ENCODE data around the gene SEPTIN12. TPM values are rescaled to one million over a fixed set of nuclear protein-coding genes. Genes with fewer than 3 reads are reported as not detected.

SEPTIN12 gene
- total RNA-seq, 4 donors from 2014 or later: not detected

- peak within 1 kb of the TSS; percentile 60 to 73 for H3K27ac ChIP-seq
- intact Hi-C loops (cut with DNase I; ENCODE audit: low total_unique reads): no loop called here
- TF ChIP-seq, protein P1, sequence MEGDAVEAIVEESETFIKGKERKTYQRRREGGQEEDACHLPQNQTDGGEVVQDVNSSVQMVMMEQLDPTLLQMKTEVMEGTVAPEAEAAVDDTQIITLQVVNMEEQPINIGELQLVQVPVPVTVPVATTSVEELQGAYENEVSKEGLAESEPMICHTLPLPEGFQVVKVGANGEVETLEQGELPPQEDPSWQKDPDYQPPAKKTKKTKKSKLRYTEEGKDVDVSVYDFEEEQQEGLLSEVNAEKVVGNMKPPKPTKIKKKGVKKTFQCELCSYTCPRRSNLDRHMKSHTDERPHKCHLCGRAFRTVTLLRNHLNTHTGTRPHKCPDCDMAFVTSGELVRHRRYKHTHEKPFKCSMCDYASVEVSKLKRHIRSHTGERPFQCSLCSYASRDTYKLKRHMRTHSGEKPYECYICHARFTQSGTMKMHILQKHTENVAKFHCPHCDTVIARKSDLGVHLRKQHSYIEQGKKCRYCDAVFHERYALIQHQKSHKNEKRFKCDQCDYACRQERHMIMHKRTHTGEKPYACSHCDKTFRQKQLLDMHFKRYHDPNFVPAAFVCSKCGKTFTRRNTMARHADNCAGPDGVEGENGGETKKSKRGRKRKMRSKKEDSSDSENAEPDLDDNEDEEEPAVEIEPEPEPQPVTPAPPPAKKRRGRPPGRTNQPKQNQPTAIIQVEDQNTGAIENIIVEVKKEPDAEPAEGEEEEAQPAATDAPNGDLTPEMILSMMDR (IDR thresholded peaks at IDR 0.05): no peak
- peak in 1 of 2 donors; percentile 58 for TF ChIP-seq POLR2A (IDR thresholded peaks at IDR 0.05)
Observed at GRCh38 chr16:4734063-4734729, 53.9 kb downstream of the SEPTIN12 start, which contains the start of the genes ANKS3 and DNAAF8. ANKS3 (minus strand) TSS chr16:4734271; CDS start chr16:4730149, 4,122 bp downstream. DNAAF8 (plus strand) TSS chr16:4734537; CDS start chr16:4736515, 1,978 bp downstream.

GRCh38 chr16:4733747-4734062, 54.4 kb downstream of the SEPTIN12 start:
- H3K27me3 ChIP-seq: no peaks in the 10 kb centered on the region
- H3K36me3 ChIP-seq: no peaks in the 10 kb centered on the region
- no peaks in the 10 kb centered on the region for H3K9me3 ChIP-seq
- no peak for DNase-seq
- peaks cover 0 to 4% of the 10 kb centered on the region in 2 donors for H3K4me1 ChIP-seq
- intact Hi-C loops (cut with DNase I; ENCODE audit: low total_unique reads): no loop called here
- TF ChIP-seq, protein P1 (IDR thresholded peaks at IDR 0.05): no peak
- TF ChIP-seq POLR2A (IDR thresholded peaks at IDR 0.05): no peak
- H3K27ac ChIP-seq: peak overlapping the region in 1 of 2 donors; percentile 73
- peak overlapping the region; percentile 95 to 99 for H3K4me3 ChIP-seq

More at GRCh38 chr16:4734063-4734729, 53.9 kb downstream of the SEPTIN12 start, which contains the start of the genes ANKS3 and DNAAF8:
- Histone ChIP-seq H3K4me1 (peaks cover 0 to 4% of the 10 kb centered on the region in 2 donors), H3K36me3 (no peaks in the 10 kb centered on the region), H3K4me3 (peak within 1 kb of the TSS; percentile 95 to 99), H3K9me3 (no peaks in the 10 kb centered on the region), H3K27me3 (no peaks in the 10 kb centered on the region)
- peak; percentile 93 to 95 for DNase-seq

DNA sequence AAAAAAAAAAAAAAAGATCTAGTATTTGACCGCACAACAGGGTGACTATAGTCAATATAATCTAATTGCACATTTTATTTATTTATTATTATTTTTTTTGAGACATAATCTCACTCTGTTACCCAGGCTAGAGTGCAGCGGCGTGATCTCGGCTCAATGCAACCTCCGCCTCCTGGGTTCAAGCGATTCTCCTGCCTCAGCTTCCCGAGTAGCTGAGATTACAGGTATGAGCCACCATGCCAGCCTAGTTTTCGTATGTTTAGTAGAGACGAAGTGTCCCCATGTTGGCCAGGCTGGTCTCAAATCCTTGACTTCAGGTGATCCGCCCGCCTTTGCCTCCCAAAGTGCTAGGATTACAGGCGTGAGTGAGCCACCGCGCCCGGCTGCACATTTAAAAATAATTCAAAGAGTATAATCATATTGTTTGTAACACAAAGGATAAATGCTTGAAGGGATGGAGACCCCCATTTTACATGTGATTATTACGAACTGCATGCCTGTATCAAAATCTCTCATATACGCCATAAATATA, 54.9 kb downstream of the SEPTIN12 start:
- intact Hi-C loops (cut with DNase I; ENCODE audit: low total_unique reads): no loop called here
- H3K27me3 ChIP-seq: no peaks in the 10 kb centered on the region
- no peaks in the 10 kb centered on the region for H3K9me3 ChIP-seq
- peaks cover 0 to 4% of the 10 kb centered on the region in 2 donors for H3K4me1 ChIP-seq
- DNase-seq: no peak
- TF ChIP-seq POLR2A (IDR thresholded peaks at IDR 0.05): no peak
- TF ChIP-seq, protein P1 (IDR thresholded peaks at IDR 0.05): no peak
- peak overlapping the region in 1 of 2 donors; percentile 73 for H3K27ac ChIP-seq
- no peaks in the 10 kb centered on the region for H3K36me3 ChIP-seq
- H3K4me3 ChIP-seq: peak overlapping the region; percentile 95 to 99

GRCh38 chr16:4729876-4730275, 58.3 kb downstream of the SEPTIN12 start:
- Histone ChIP-seq H3K4me3 (no peak overlapping the region), H3K36me3 (no peaks in the 10 kb centered on the region), H3K27me3 (no peaks in the 10 kb centered on the region), H3K4me1 (no peaks in the 10 kb centered on the region), H3K9me3 (no peaks in the 10 kb centered on the region), H3K27ac (no peak overlapping the region)
- no peak for TF ChIP-seq POLR2A (IDR thresholded peaks at IDR 0.05)
- TF ChIP-seq, protein P1 (IDR thresholded peaks at IDR 0.05): no peak
- no peak for DNase-seq
- intact Hi-C loops (cut with DNase I; ENCODE audit: low total_unique reads): no loop called here

DNA sequence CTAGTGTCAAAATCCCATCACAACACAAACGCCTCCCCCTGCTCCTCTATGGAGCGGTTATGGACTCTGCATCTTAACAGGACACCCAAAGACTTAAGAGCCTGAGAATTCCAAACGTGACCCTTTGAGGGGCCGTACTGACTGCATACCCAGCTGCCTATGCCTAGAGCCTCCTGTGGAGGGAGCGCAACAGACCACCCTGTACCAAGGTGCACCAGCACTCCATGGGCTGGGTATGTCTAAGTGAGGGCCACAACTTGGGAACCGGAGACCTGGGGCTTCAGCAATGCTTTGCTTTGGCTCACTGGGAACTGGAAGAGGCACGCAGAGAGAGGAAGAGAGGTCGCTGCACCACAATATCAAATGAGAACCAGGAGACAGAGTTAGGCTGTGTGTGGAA, 59.5 kb downstream of the SEPTIN12 start:
- Histone ChIP-seq H3K4me1 (no peaks in the 10 kb centered on the region), H3K9me3 (no peaks in the 10 kb centered on the region), H3K27ac (no peak overlapping the region), H3K36me3 (no peaks in the 10 kb centered on the region), H3K4me3 (no peak overlapping the region), H3K27me3 (no peaks in the 10 kb centered on the region)
- no peak for DNase-seq
- no peak for TF ChIP-seq POLR2A (IDR thresholded peaks at IDR 0.05)
- TF ChIP-seq, protein P1 (IDR thresholded peaks at IDR 0.05): no peak
- intact Hi-C loops (cut with DNase I; ENCODE audit: low total_unique reads): no loop called here
